KMS-11 (cell line): ENCODE measurements around the gene PLEKHA8.
A peak's percentile ranks its signal among the peaks of the same experiment; 100 is the strongest.

Source experiments
- H2AFZ ChIP-seq: fragments of 200-600 bp; sonication (generic); 2 replicates; pipeline ENCODE4 v1.6.1; 2016; ENCODE audit warnings: antibody characterized with exemption, mixed run types, low read depth
- H3K27ac ChIP-seq: fragments of 200-600 bp; sonication (generic); 2 replicates; pipeline ENCODE4 v1.6.1; 2016; ENCODE audit warnings: mild to moderate bottlenecking, mixed run types
- H3K27me3 ChIP-seq: fragments of 200-600 bp; sonication (generic); 2 replicates; pipeline ENCODE4 v1.6.1; 2017; ENCODE audit warnings: mild to moderate bottlenecking, low read depth, mixed run types, moderate library complexity; ENCODE audit not compliant: insufficient read depth
- H3K36me3 ChIP-seq: fragments of 200-600 bp; sonication (generic); 2 replicates; pipeline ENCODE4 v1.6.1; 2017; ENCODE audit warnings: mild to moderate bottlenecking, mixed run types; ENCODE audit not compliant: insufficient read depth
- H3K4me1 ChIP-seq: fragments of 200-600 bp; sonication (generic); 2 replicates; pipeline ENCODE4 v1.6.1; 2016; ENCODE audit warnings: mild to moderate bottlenecking, low read depth, mixed run types; ENCODE audit not compliant: poor library complexity, severe bottlenecking
- H3K4me2 ChIP-seq: fragments of 200-600 bp; sonication (generic); 2 replicates; pipeline ENCODE4 v1.7.0; 2016; ENCODE audit warnings: mild to moderate bottlenecking, mixed run types
- H3K4me3 ChIP-seq: fragments of 200-600 bp; sonication (generic); IDR thresholded peaks from 2 replicates; pipeline ENCODE4 v1.6.1; 2017; ENCODE audit warnings: low read depth, low read length, mixed read lengths; ENCODE audit not compliant: insufficient read depth
- H3K79me2 ChIP-seq: fragments of 200-600 bp; sonication (generic); 2 replicates; pipeline ENCODE4 v1.6.1; 2016; ENCODE audit warnings: low read depth, mixed run types; ENCODE audit not compliant: insufficient read depth
- H3K9ac ChIP-seq: fragments of 200-600 bp; sonication (generic); 2 replicates; pipeline ENCODE4 v1.6.1; 2016; ENCODE audit warnings: mild to moderate bottlenecking, mixed run types
- H4K20me1 ChIP-seq: fragments of 200-600 bp; sonication (generic); 2 replicates; pipeline ENCODE4 v1.6.1; 2016; ENCODE audit warnings: mild to moderate bottlenecking, mixed run types; ENCODE audit not compliant: insufficient read depth
- TF ChIP-seq, protein P1 (sequence below): fragments of 200-600 bp; sonication (generic); conservative IDR thresholded peaks from 2 replicates; pipeline ENCODE4 v1.6.1; 2017; ENCODE audit warnings: low read depth, mild to moderate bottlenecking, antibody characterized with exemption, low read length, moderate library complexity, mixed read lengths

The PLEKHA8 gene

DNA sequence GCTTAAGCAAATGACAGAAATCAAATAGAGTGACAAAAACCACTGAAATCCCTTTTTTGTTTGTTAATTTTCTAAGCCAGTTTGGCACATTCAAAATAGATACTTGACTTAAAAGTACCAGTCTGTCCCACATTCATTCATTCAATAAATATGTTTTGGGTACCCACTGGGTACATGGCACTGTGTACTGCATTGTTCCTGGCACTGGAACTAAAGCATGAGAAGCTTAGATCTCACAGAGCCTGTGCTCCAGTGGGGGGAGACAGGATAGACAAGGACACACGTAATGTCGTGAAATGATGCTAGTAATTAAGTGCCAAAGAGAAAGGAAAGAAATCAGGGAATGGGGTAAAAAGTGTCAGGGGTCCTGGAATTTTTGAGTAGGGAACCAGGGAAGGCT is 119.6 kb downstream of the PLEKHA8 start:
- Histone ChIP-seq H4K20me1 (no peaks in the 10 kb centered on the region), H3K4me2 (peak overlapping the region; percentile 22; the same call in 1 of the 2 replicates), H3K4me3 (no peak overlapping the region), H3K9ac (no peak overlapping the region), H3K27me3 (no peaks in the 10 kb centered on the region), H2AFZ (no peak overlapping the region), H3K27ac (no peak overlapping the region), H3K36me3 (no peaks in the 10 kb centered on the region), H3K4me1 (peaks cover 52% of the 10 kb centered on the region), H3K79me2 (no peaks in the 10 kb centered on the region; the same call in 1 of the 2 replicates)
- TF ChIP-seq, protein P1, sequence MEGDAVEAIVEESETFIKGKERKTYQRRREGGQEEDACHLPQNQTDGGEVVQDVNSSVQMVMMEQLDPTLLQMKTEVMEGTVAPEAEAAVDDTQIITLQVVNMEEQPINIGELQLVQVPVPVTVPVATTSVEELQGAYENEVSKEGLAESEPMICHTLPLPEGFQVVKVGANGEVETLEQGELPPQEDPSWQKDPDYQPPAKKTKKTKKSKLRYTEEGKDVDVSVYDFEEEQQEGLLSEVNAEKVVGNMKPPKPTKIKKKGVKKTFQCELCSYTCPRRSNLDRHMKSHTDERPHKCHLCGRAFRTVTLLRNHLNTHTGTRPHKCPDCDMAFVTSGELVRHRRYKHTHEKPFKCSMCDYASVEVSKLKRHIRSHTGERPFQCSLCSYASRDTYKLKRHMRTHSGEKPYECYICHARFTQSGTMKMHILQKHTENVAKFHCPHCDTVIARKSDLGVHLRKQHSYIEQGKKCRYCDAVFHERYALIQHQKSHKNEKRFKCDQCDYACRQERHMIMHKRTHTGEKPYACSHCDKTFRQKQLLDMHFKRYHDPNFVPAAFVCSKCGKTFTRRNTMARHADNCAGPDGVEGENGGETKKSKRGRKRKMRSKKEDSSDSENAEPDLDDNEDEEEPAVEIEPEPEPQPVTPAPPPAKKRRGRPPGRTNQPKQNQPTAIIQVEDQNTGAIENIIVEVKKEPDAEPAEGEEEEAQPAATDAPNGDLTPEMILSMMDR, result no peak

DNA sequence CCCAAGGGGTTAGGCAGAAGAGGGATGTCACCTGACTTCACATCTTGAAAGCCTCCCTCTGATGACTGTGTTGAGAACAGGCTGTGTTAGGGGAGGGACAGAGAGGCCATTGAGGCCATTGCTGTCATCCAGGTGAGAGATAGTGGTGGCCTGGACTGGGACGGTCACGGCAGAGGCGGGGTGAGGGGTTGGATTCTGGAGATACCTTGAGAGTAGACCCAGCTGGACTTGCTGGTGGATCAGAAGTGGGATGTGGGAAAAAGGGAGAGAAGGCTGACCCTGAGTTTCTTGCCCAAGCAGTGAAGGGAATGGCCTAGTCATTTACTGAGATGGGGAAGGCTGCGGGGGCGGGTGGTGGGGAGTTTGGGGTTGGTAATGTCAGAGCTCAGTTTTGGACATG is 120.2 kb downstream of the PLEKHA8 start:
- Histone ChIP-seq H3K27ac (no peak overlapping the region), H3K36me3 (no peaks in the 10 kb centered on the region), H2AFZ (no peak overlapping the region), H3K9ac (no peak overlapping the region), H3K4me1 (peaks cover 46% of the 10 kb centered on the region), H3K79me2 (no peaks in the 10 kb centered on the region; the same call in 1 of the 2 replicates), H3K4me3 (no peak overlapping the region), H3K4me2 (no peak overlapping the region), H4K20me1 (no peaks in the 10 kb centered on the region), H3K27me3 (no peaks in the 10 kb centered on the region)
- TF ChIP-seq, protein P1, result no peak

DNA sequence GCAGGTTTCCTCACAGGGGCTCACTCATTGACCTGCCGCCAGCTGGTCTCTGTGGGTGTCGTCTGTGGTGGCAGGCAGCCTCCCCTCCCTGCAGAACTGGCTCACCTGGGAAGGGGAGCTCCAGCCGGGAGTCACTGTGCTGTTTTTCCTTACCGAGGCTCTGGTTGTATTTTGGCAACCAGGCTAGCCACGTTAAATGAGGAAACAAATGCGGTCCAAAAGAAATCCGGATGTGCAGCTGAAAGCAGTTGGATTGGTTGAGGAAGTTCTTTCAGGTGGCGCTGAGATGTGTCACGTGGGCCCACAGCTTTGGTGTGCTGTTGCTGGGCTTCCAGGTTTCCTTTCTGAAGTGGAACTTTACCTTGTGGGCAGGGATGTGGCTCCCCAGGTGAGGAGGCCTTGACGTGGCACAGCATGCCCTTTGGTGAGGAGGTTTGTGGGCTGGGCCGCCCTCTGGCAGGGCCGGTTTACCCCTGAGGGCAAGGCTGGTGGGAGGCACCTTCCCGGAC is 120.8 kb downstream of the PLEKHA8 start:
- TF ChIP-seq, protein P1, result no peak
- H3K27ac ChIP-seq, result no peak overlapping the region

DNA sequence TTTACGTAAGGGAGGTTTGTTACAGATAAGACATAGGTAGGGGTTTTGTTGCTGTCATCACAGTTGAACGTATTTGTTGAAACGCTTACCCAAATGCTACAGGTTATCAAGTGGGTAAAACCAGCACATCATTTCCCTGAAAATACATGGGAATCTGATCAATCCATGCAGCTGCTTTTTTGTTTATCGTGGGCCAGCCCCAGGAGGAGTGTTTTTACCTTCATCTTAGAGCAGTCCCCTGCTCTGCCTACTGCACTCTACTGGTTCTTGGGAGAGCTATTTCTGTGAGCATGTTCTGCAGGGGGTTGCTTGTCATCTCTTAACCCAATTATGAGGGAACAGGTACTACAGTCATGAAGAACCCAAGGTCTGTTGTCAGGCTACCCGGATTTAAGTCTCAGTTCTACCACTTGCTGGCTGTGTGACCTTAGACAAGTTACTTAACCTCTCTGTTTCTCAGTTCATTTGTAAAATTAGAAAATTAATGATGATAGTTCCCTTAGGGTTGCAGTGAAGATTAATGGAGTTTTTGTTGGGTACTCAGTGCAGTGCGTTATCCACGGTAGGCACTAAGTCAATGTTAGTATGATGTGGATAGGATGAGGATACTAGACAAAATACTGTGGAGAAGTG is 121.5 kb downstream of the PLEKHA8 start:
- peaks cover 33% of the 10 kb centered on the region for H3K4me1 ChIP-seq
- no peaks in the 10 kb centered on the region for H3K27me3 ChIP-seq
- H4K20me1 ChIP-seq, result no peaks in the 10 kb centered on the region
- no peak overlapping the region for H3K9ac ChIP-seq
- no peak overlapping the region for H3K27ac ChIP-seq
- no peak overlapping the region for H2AFZ ChIP-seq
- TF ChIP-seq, protein P1, result no peak
- no peak overlapping the region for H3K4me2 ChIP-seq
- H3K36me3 ChIP-seq, result no peaks in the 10 kb centered on the region
- no peak overlapping the region for H3K4me3 ChIP-seq
- no peaks in the 10 kb centered on the region; the same call in 1 of the 2 replicates for H3K79me2 ChIP-seq

More for the DNA sequence above, 120.8 kb downstream of the PLEKHA8 start:
- Histone ChIP-seq H3K4me1 (peaks cover 40% of the 10 kb centered on the region), H3K4me2 (no peak overlapping the region), H3K4me3 (no peak overlapping the region), H3K79me2 (no peaks in the 10 kb centered on the region; the same call in 1 of the 2 replicates), H4K20me1 (no peaks in the 10 kb centered on the region), H3K9ac (no peak overlapping the region), H2AFZ (no peak overlapping the region), H3K36me3 (no peaks in the 10 kb centered on the region), H3K27me3 (no peaks in the 10 kb centered on the region)
